CD14-positive monocyte (primary cell): ENCODE data around the gene TMEM174. TPM values are rescaled to one million over a fixed set of nuclear protein-coding genes. Genes with fewer than 3 reads are reported as not detected.
A peak's percentile ranks its signal among the peaks of the same experiment; 100 is the strongest.

Experiments used
- DNase-seq, 3 donors: peaks; one replicate each; pipeline ENCODE4 v3.0.0-alpha.2; 2011 to 2022
- H2AFZ ChIP-seq: 2 replicates; pipeline ENCODE4 v1.6.0; 2012; ENCODE audit warnings: mild to moderate bottlenecking, low read depth, low read length, inconsistent platforms; ENCODE audit not compliant: insufficient read depth, poor library complexity, severe bottlenecking
- H3K27ac ChIP-seq, 2 donors: 1 replicate in 1 of 2; 2 replicates in 1 of 2; pipeline ENCODE4 v1.5.1; 2012 to 2013; ENCODE audit warnings: low read length in 2 of 2, control low read depth in 1 of 2, inconsistent platforms in 1 of 2, low read depth in 1 of 2, mild to moderate bottlenecking in 1 of 2
- H3K27me3 ChIP-seq, 2 donors: one replicate each; pipeline versions ENCODE4 v1.6.0 to v1.6.1; 2011 to 2013; ENCODE audit warnings: low read length in 2 of 2; ENCODE audit not compliant: control insufficient read depth in 2 of 2, insufficient read depth in 2 of 2
- H3K36me3 ChIP-seq, 2 donors: replicated peaks in 1 of 2; 1 replicate in 1 of 2; 2 replicates in 1 of 2; pipeline versions ENCODE4 v1.5.1 to v1.6.1; 2012 to 2013; ENCODE audit warnings: low read length in 2 of 2, control low read depth in 1 of 2, inconsistent platforms in 1 of 2, mild to moderate bottlenecking in 1 of 2; ENCODE audit not compliant: insufficient read depth in 2 of 2, control insufficient read depth in 1 of 2
- H3K4me1 ChIP-seq, 2 donors: 1 replicate in 1 of 2; 2 replicates in 1 of 2; pipeline versions ENCODE4 v1.5.1 to v1.6.1; 2012 to 2013; ENCODE audit warnings: low read length in 2 of 2, control low read depth in 1 of 2, inconsistent platforms in 1 of 2, mild to moderate bottlenecking in 1 of 2, moderate library complexity in 1 of 2; ENCODE audit not compliant: insufficient read depth in 2 of 2, control insufficient read depth in 1 of 2
- H3K4me2 ChIP-seq: replicated peaks from 2 replicates; pipeline ENCODE3; 2012; ENCODE audit warnings: low read length, moderate library complexity, mild to moderate bottlenecking; ENCODE audit not compliant: poor library complexity, severe bottlenecking; ENCODE audit errors: extremely low read depth
- H3K4me3 ChIP-seq, 3 experiments: fragments of 200-600 bp in 1 of 3; sonication (generic) in 1 of 3; replicated peaks in 1 of 3; 1 replicate in 2 of 3; 2 replicates in 1 of 3; pipeline ENCODE4 v1.5.1; 2011 to 2013; ENCODE audit warnings: low read length in 3 of 3, mild to moderate bottlenecking in 3 of 3, control low read depth in 2 of 3, low read depth in 2 of 3, inconsistent platforms in 1 of 3, moderate library complexity in 1 of 3
- H3K79me2 ChIP-seq: 2 replicates; pipeline ENCODE4 v1.6.0; 2012; ENCODE audit warnings: mild to moderate bottlenecking, control low read depth, inconsistent platforms, low read length, moderate library complexity; ENCODE audit not compliant: insufficient read depth
- H3K9ac ChIP-seq: 2 replicates; pipeline ENCODE4 v1.6.0; 2017; ENCODE audit warnings: low read length, mild to moderate bottlenecking; ENCODE audit not compliant: insufficient read depth, poor library complexity, severe bottlenecking
- H3K9me3 ChIP-seq, 2 donors: replicated peaks in 1 of 2; 1 replicate in 1 of 2; 2 replicates in 1 of 2; pipeline versions ENCODE4 v1.5.1 to v1.6.1; 2012 to 2013; ENCODE audit warnings: low read length in 2 of 2, control low read depth in 1 of 2; ENCODE audit not compliant: control insufficient read depth in 1 of 2, insufficient read depth in 1 of 2
- H4K20me1 ChIP-seq: 2 replicates; pipeline ENCODE4 v1.6.0; 2012; ENCODE audit warnings: mild to moderate bottlenecking, low read length, control low read depth, moderate library complexity; ENCODE audit not compliant: insufficient read depth
- H3K27ac Mint-ChIP-seq, 7 donors: one replicate each; pipeline ENCODE4 v1.8.0; 2020; ENCODE audit warnings: mild to moderate bottlenecking in 7 of 7, mixed read lengths in 7 of 7, moderate library complexity in 6 of 7, inconsistent platforms in 2 of 7
- H3K27me3 Mint-ChIP-seq, 3 donors: one replicate each; pipeline ENCODE4 v1.8.0; 2021 to 2022; ENCODE audit warnings: low read depth in 3 of 3, mild to moderate bottlenecking in 3 of 3, mixed read lengths in 3 of 3, moderate library complexity in 3 of 3, inconsistent platforms in 1 of 3
- H3K36me3 Mint-ChIP-seq, 2 donors: one replicate each; pipeline ENCODE4 v1.8.0; 2020; ENCODE audit warnings: mixed read lengths in 2 of 2, inconsistent platforms in 1 of 2, mild to moderate bottlenecking in 1 of 2
- H3K4me1 Mint-ChIP-seq: one replicate; pipeline ENCODE4 v1.8.0; 2020; ENCODE audit warnings: mild to moderate bottlenecking, mixed read lengths
- H3K4me3 Mint-ChIP-seq, 2 donors: one replicate each; pipeline ENCODE4 v1.8.0; 2020; ENCODE audit warnings: mild to moderate bottlenecking in 2 of 2, mixed read lengths in 2 of 2, moderate library complexity in 1 of 2
- H3K9me3 Mint-ChIP-seq, 7 donors: one replicate each; pipeline ENCODE4 v1.8.0; 2020 to 2022; ENCODE audit warnings: mixed read lengths in 7 of 7, mild to moderate bottlenecking in 6 of 7, moderate library complexity in 6 of 7, inconsistent platforms in 2 of 7
- WGBS: methylation state at CpG from one replicate; pipeline ENCODE4 v1.1.5; 2013; ENCODE audit warnings: missing lambda C conversion rate; ENCODE audit not compliant: insufficient coverage; 5-methylcytosine and 5-hydroxymethylcytosine counted together
- intact Hi-C, 2 donors: fragments of 100-400 bp; cut with micrococcal nuclease; formaldehyde crosslinking; loops; one replicate each; pipeline versions ENCODE4 v1.15.0 to v1.15.1; 2023
- polyA plus RNA-seq, 3 donors: library from polyadenylated mRNA; depleted of rRNA in 1 of 3; unstranded in 2 of 3; stranded (reverse) in 1 of 3; fragments of 300-500 nt in 2 of 3; fragments of >200 nt in 1 of 3; fragmentation: Illumina TruSeq in 2 of 3; gene quantifications; 1 replicate in 2 of 3; 2 replicates in 1 of 3; pipeline ENCODE4 v1.2.3, GENCODE V29; 2012 to 2021
- TF ChIP-seq, protein P1 (sequence below): fragments of 200-600 bp; IDR thresholded peaks from one replicate; pipeline ENCODE4 v1.8.0; 2022; ENCODE audit warnings: antibody characterized with exemption, mild to moderate bottlenecking

The TMEM174 gene
- polyA plus RNA-seq, 3 donors: not detected

DNA sequence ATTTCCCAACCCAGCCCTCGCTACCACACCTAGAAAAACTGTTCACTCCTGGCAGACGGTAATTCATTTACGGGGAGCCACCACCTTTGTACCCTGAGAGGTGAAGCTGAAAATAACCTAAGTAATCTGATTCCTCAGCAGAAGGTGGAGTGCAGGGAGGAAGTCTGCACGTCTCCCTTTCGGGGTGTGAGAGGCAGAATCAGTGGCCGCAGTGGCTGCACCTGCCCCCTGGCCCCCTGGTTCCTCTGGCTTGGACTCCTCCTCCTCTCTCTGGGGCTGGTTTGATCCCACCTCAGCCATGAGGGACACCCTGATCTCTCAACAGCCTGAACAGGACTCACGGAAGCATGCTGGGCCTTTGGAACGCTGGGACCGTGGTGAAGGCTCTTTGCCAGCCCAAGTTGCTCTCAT, 10.5 kb downstream of the TMEM174 start:
- Histone ChIP-seq H3K4me3 (no peak overlapping the region), H3K27ac (no peak overlapping the region), H3K9me3 (peaks cover 4 to 6% of the 10 kb centered on the region in 2 donors), H3K36me3 (no peaks in the 10 kb centered on the region), H4K20me1 (no peaks in the 10 kb centered on the region), H3K4me1 (no peaks in the 10 kb centered on the region), H3K4me2 (no peak overlapping the region), H3K9ac (no peak overlapping the region), H3K79me2 (no peaks in the 10 kb centered on the region), H2AFZ (no peak overlapping the region), H3K27me3 (peaks cover 50 to 83% of the 10 kb centered on the region in 2 donors)
- TF ChIP-seq, protein P1, sequence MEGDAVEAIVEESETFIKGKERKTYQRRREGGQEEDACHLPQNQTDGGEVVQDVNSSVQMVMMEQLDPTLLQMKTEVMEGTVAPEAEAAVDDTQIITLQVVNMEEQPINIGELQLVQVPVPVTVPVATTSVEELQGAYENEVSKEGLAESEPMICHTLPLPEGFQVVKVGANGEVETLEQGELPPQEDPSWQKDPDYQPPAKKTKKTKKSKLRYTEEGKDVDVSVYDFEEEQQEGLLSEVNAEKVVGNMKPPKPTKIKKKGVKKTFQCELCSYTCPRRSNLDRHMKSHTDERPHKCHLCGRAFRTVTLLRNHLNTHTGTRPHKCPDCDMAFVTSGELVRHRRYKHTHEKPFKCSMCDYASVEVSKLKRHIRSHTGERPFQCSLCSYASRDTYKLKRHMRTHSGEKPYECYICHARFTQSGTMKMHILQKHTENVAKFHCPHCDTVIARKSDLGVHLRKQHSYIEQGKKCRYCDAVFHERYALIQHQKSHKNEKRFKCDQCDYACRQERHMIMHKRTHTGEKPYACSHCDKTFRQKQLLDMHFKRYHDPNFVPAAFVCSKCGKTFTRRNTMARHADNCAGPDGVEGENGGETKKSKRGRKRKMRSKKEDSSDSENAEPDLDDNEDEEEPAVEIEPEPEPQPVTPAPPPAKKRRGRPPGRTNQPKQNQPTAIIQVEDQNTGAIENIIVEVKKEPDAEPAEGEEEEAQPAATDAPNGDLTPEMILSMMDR: no peak
- intact Hi-C loops: no loop called here
- no peaks in the 10 kb centered on the region for H3K4me1 Mint-ChIP-seq
- 92% methylated on average over 5 of the region's 9 CpGs for WGBS
- peak overlapping the region in 1 of 2 donors; percentile 1 for H3K4me3 Mint-ChIP-seq
- peaks cover 51 to 69% (median 53%) of the 10 kb centered on the region in 3 donors for H3K27me3 Mint-ChIP-seq
- no peak for DNase-seq
- no peaks in the 10 kb centered on the region for H3K36me3 Mint-ChIP-seq
- H3K27ac Mint-ChIP-seq: no peak overlapping the region
- peaks cover 4 to 14% (median 9%) of the 10 kb centered on the region in 7 donors for H3K9me3 Mint-ChIP-seq

DNA sequence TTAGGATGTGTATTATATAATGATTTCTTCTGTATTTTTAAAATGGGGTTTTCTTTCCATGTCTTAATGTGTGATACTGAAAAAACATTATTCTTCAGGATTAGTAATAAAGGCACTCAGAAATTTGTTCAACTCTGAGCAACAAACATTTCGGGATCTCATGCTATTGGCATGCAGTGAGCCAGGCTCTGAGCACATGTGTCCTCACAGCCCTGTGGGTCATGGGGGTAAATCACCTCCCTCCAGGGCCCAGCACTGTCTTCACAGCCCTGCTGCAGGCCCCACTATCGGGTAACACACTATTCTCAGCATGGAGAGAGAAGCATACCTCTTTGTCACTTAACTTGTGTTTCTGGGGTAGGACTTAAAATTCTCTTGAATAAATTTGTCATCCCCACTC, 14.0 kb downstream of the TMEM174 start:
- Histone ChIP-seq H3K27ac (no peak overlapping the region), H3K9me3 (peaks cover 4 to 6% of the 10 kb centered on the region in 2 donors), H3K27me3 (peaks cover 50 to 82% of the 10 kb centered on the region in 2 donors), H3K36me3 (no peaks in the 10 kb centered on the region), H3K4me2 (no peak overlapping the region), H2AFZ (no peak overlapping the region), H3K9ac (no peak overlapping the region), H3K4me3 (no peak overlapping the region), H3K79me2 (no peaks in the 10 kb centered on the region), H3K4me1 (no peaks in the 10 kb centered on the region), H4K20me1 (no peaks in the 10 kb centered on the region)
- TF ChIP-seq, protein P1: no peak
- Mint-ChIP-seq H3K27ac (no peak overlapping the region), H3K9me3 (peaks cover 4 to 14% (median 9%) of the 10 kb centered on the region in 7 donors), H3K36me3 (no peaks in the 10 kb centered on the region), H3K27me3 (peaks cover 40 to 67% (median 49%) of the 10 kb centered on the region in 3 donors), H3K4me1 (no peaks in the 10 kb centered on the region), H3K4me3 (peak overlapping the region in 1 of 2 donors; percentile 23)
- no peak for DNase-seq
- intact Hi-C loops: no loop called here
- WGBS: 100% methylated on average over 1 of the region's 2 CpGs
